ENCODE data around the gene HCN1.
"Not testable (repeated sequence)": the region's sequence is repeated elsewhere in the genome, so short reads cannot be mapped to it uniquely, and the experiment has no call there.

HCN1 gene

GRCh38 chr5:45622365-45622764 lies 73.8 kb downstream of the HCN1 start:
- DNase-seq (ENCODE audit: low read depth in 2 of 2, low spot score in 1 of 2): no peak

- DNase-seq (ENCODE audit: low read depth in 2 of 2, low spot score in 1 of 2): no peak
These were observed 78.2 kb downstream of the HCN1 start for GRCh38 chr5:45617859-45618416.

DNA sequence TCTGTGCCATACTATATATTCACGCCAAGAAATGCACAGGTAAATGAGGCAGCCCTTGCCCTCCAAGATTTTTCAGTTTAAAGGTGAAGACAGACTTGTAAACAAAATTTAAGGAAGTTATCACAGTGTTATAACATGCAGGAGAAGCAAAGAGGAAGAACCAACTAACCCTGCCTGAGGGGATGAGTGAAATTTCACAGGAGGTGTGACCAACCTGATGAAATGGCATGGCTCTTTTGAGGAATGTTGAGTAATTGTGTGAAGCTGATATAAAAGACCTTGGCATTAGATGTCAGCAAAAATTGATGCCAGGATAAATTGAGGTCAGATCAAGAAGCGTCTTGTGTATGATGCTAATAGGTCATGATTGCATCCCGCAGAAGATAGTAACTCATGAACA lies 86.5 kb downstream of the HCN1 start:
- DNase-seq (ENCODE audit: low read depth in 2 of 2, low spot score in 1 of 2): no peak

GRCh38 chr5:45604092-45604491 lies 92.1 kb downstream of the HCN1 start:
- DNase-seq (ENCODE audit: low read depth in 2 of 2, low spot score in 1 of 2): no peak

- no peak for DNase-seq (ENCODE audit: low read depth in 2 of 2, low spot score in 1 of 2)
These were observed 94.8 kb downstream of the HCN1 start for GRCh38 chr5:45601424-45601823.

GRCh38 chr5:45596320-45596719 lies 99.9 kb downstream of the HCN1 start:
- DNase-seq (ENCODE audit: low read depth in 2 of 2, low spot score in 1 of 2): no peak

GRCh38 chr5:45586001-45586400 lies 110.2 kb downstream of the HCN1 start:
- not testable (repeated sequence) for DNase-seq (ENCODE audit: low read depth in 2 of 2, low spot score in 1 of 2)

- DNase-seq (ENCODE audit: low read depth in 2 of 2, low spot score in 1 of 2): no peak
These were observed 117.9 kb downstream of the HCN1 start for GRCh38 chr5:45578270-45578669.

- no peak for DNase-seq (ENCODE audit: low read depth in 2 of 2, low spot score in 1 of 2)
These were observed 127.4 kb downstream of the HCN1 start for GRCh38 chr5:45568813-45569212.

DNA sequence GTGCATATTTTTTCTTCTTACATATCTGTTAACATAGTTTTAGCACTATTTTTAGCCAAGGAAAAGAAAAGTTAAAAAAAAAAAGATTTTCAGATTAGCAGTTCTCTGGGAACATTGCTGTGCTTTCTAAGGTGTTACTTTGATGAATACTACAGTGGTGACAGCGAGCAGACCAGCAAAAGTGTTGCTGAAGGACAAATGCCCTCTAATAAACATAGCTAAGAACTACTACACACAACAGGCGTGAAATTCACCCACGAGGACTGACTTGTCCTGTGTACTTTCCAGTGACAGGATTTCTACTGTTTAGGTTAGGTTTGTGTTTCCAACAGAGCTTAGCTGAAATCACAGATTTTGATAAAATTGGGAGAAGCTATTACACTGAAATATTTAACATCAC lies 153.8 kb downstream of the HCN1 start:
- no peak for DNase-seq (ENCODE audit: low read depth in 2 of 2, low spot score in 1 of 2)

- no peak for DNase-seq (ENCODE audit: low read depth in 2 of 2, low spot score in 1 of 2)
These were observed 162.5 kb downstream of the HCN1 start for GRCh38 chr5:45533663-45534062.

DNA sequence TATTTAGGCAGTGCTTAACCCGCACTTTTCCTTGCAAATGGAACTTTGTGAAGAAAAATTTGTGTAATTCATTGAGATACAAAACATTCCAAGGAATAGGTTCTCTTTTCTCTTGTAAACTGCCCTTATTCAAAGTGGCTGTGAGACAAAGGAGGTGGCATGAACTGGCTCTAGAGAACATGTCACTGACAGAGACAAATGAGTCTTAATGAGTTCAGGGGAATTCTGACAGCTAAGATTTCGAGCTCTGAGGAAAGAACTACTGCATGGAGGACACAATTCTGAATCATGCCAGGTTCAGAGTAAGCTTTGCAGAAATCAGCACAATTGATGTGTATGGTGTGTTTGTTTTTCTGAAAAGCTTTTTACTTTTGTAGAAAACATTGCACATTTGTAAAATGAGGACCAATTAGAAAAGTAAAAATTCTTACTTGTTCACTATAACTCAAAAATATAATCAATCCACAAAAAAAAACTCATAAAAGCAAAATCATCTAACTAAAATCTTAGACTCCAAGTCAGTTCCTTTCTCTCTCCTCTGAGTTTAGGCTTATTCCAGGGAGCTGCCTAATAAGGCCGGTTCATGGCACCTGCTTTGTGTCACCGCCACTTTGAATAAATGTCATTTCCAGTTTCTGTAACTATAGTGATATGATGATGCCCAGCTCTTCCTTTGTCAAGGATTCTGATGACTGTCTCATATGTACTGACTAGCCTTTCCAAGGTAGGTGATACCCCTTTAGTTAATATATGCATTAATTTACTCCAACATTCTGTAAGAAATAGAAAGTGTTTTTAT lies 163.2 kb downstream of the HCN1 start:
- no peak for DNase-seq (ENCODE audit: low read depth in 2 of 2, low spot score in 1 of 2)

DNA sequence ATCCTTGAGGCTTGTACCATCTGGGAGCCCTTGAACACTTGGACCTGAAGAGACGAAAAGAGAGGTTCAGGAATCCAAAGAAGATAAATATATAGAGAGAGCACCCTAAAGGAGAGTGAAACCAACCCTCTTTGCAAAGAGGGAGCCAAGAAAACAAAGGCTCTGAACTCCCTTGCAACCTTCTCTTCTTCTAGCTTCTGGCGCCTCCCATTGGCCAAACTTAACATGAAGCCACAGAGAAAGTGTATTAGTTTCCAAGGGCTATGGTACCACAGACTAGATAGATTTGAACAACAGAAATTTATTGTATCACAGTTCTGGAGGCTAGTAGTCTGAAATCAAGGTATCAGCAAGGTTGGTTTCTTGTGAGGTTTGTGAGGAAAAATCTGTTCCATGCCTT lies 175.1 kb downstream of the HCN1 start:
- no peak for DNase-seq (ENCODE audit: low read depth in 2 of 2, low spot score in 1 of 2)

DNA sequence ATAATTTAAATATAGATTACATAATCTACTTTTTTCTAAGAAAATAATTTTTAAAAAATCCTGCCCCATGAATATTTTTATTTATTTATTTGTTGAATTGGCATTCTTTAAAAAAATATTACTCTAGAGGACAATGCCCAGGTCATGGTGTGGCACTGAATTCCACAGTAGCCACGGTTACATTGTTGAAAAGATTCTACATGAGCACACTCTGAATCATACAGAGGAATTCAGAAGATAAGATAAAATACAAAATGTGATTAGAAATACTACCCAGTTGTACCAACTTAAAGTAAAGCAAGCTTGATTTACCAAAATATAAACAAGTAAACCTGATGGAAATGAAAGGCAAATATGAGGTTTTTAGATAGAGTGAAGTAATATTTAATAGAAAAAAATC lies 183.7 kb downstream of the HCN1 start:
- DNase-seq (ENCODE audit: low read depth in 2 of 2, low spot score in 1 of 2): no peak

DNA sequence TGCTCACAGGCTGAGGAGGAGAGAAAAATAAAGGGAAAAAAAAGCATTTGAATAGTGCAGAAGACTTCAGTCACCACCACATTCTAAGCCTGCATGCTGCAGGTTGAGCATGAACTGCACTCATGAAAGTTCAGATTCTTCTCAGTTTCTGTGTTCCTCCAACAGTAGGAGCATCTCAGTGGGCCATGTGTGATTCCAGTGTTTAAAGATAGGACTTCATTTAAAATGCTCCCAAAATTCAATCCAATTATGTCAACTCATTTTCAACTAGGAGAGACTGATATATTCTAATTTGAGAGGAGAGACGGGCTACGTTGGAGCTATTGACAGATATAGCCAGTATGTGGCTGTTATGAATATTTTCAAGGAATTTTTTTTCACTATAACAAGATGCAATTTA lies 186.8 kb downstream of the HCN1 start:
- DNase-seq (ENCODE audit: low read depth in 2 of 2, low spot score in 1 of 2): no peak

DNA sequence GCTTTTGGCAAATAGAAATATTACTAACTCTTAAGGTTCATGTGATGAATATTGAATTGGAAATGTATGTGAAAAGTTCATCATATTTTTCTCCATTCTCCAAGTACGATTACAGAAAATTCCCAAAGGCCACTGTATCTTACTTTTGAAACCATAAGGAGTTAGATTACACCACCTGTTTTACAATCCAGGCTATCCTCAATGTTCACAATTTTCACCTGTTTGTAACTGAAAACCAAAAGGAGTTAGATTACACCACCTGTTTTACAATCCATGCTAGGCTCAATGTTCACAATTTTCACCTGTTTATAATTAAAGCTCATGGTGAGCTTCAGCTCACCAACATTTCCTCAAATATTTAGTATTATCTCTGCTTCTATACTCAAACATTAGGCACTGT lies 188.0 kb downstream of the HCN1 start:
- no peak for DNase-seq (ENCODE audit: low read depth in 2 of 2, low spot score in 1 of 2)

GRCh38 chr5:45507178-45507577 lies 189.0 kb downstream of the HCN1 start:
- DNase-seq (ENCODE audit: low read depth in 2 of 2, low spot score in 1 of 2): no peak

GRCh38 chr5:45499006-45499405 lies 197.2 kb downstream of the HCN1 start:
- DNase-seq (ENCODE audit: low read depth in 2 of 2, low spot score in 1 of 2): not testable (repeated sequence)

- DNase-seq (ENCODE audit: low read depth in 2 of 2, low spot score in 1 of 2): no peak
These were observed 204.8 kb downstream of the HCN1 start for GRCh38 chr5:45491368-45491767.

GRCh38 chr5:45484781-45485180 lies 211.4 kb downstream of the HCN1 start:
- DNase-seq (ENCODE audit: low read depth in 2 of 2, low spot score in 1 of 2): no peak

GRCh38 chr5:45454114-45454513 lies 242.1 kb downstream of the HCN1 start:
- DNase-seq (ENCODE audit: low read depth in 2 of 2, low spot score in 1 of 2): no peak

DNA sequence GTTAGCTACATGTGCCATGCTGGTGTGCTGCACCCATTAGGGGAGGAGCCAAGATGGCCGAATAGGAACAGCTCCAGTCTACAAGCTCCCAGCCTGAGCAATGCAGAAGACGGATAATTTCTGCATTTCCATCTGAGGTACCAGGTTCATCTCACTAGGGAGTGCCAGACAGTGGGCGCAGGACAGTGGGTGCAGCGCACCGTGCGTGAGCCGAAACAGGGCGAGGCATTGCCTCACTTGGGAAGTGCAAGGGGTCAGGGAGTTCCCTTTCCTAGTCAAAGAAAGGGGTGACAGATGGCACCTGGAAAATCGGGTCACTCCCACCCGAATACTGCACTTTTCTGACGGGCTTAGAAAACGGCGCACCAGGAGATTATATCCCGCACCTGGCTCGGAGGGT lies 251.3 kb downstream of the HCN1 start:
- not testable (repeated sequence) for DNase-seq (ENCODE audit: low read depth in 2 of 2, low spot score in 1 of 2)

DNA sequence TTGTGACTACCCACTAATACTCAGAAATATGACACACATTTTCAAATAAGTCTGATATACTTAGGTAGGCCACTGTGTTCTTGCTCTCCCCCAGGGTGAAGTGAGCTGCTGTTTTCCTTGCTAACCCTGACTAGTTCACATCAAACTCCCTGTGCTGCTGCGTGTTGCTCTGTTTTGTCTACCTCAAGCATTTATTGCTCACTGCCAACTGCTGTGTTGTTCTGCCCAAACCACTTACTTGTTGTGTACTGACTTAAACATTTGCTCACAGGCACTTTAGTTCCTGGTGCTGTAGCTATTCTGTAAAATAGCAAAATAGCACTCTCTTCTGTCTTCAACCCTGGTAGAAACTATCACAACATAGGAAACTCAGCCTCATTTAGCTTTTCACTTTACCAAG lies 255.7 kb downstream of the HCN1 start:
- DNase-seq (ENCODE audit: low read depth in 2 of 2, low spot score in 1 of 2): no peak

Data from stimulated activated CD8-positive, alpha-beta memory T cell treated with anti-CD3 and anti-CD28 coated beads, Interleukin-4, amount 100 ng/mL, for 4 hours (primary cell).